H1 (cell line): ENCODE results near the gene KRT1. TPM values are rescaled to one million over a fixed set of nuclear protein-coding genes. Genes with fewer than 3 reads are reported as not detected.

Experiments used
- CTCF ChIA-PET: fragments of 300-600 bp; sonication (Branson Sonifier 250); formaldehyde crosslinking; loops from one replicate; lab custom pipeline; 2021; ENCODE audit not compliant: partially characterized antibody; lab: Charles Lee
- POLR2A ChIA-PET: fragments of 300-600 bp; sonication (Branson Sonifier 250); formaldehyde crosslinking; loops from one replicate; lab custom pipeline; 2021; ENCODE audit warnings: inconsistent platforms; ENCODE audit not compliant: partially characterized antibody; lab: Charles Lee
- DNase-seq, 2 experiments: peaks; one replicate each; pipeline versions ENCODE4 v3.0.0 to v3.0.0-alpha.2; 2010 to 2022; ENCODE audit warnings: low spot score in 2 of 2, low read depth in 1 of 2, mixed read lengths in 1 of 2
- FAIRE-seq: peaks from 2 replicates; lab custom pipeline; 2011; peaks lifted over from hg19 to GRCh38; lab: Jason Lieb, UNC
- H2AFZ ChIP-seq: 2 replicates; pipeline ENCODE4 v1.8.1; 2012; ENCODE audit warnings: low read length, inconsistent platforms
- H2AK5ac ChIP-seq: 2 replicates; pipeline ENCODE4 v1.6.1; 2013; ENCODE audit warnings: low read depth, low read length
- H2BK120ac ChIP-seq: replicated peaks from 2 replicates; pipeline ENCODE3; 2013; ENCODE audit warnings: low read depth, low read length, inconsistent platforms
- H2BK12ac ChIP-seq: 2 replicates; pipeline ENCODE4 v1.6.1; 2013; ENCODE audit warnings: low read depth, low read length
- H2BK15ac ChIP-seq: 2 replicates; pipeline ENCODE4 v1.6.1; 2013; ENCODE audit warnings: low read length
- H2BK20ac ChIP-seq: 2 replicates; pipeline ENCODE4 v1.6.1; 2013; ENCODE audit warnings: low read length
- H2BK5ac ChIP-seq: 2 replicates; pipeline ENCODE4 v1.6.1; 2013; ENCODE audit warnings: low read depth, low read length
- H3K14ac ChIP-seq: 2 replicates; pipeline ENCODE4 v1.6.1; 2013; ENCODE audit warnings: inconsistent platforms; ENCODE audit not compliant: insufficient read length
- H3K18ac ChIP-seq: 2 replicates; pipeline ENCODE4 v1.6.1; 2013; ENCODE audit warnings: low read length; ENCODE audit errors: extremely low read depth
- H3K23ac ChIP-seq: 2 replicates; pipeline ENCODE4 v1.6.1; 2013; ENCODE audit warnings: inconsistent platforms; ENCODE audit not compliant: insufficient read length
- H3K23me2 ChIP-seq: 2 replicates; pipeline ENCODE4 v1.6.1; 2013; ENCODE audit warnings: low read depth, low read length
- H3K27ac ChIP-seq: 2 replicates; pipeline ENCODE4 v1.6.1; 2011; ENCODE audit warnings: low read depth, low read length, inconsistent platforms
- H3K27me3 ChIP-seq, 4 experiments: replicated peaks in 1 of 4; 1 replicate in 1 of 4; 2 replicates in 3 of 4; pipeline versions ENCODE4 v1.6.1 to v1.8.1; 2011 to 2013; ENCODE audit warnings: low read length in 3 of 4, mild to moderate bottlenecking in 3 of 4, inconsistent platforms in 2 of 4, mixed read lengths in 2 of 4, moderate library complexity in 1 of 4; ENCODE audit not compliant: control insufficient read depth in 3 of 4, insufficient read depth in 3 of 4; ENCODE audit errors: extremely low read depth in 1 of 4
- H3K36me3 ChIP-seq, 4 experiments: 2 replicates each; pipeline versions ENCODE4 v1.6.1 to v1.8.1; 2011 to 2013; ENCODE audit warnings: mild to moderate bottlenecking in 4 of 4, low read length in 3 of 4, moderate library complexity in 2 of 4, control low read depth in 1 of 4, inconsistent platforms in 1 of 4; ENCODE audit not compliant: insufficient read depth in 4 of 4, control insufficient read depth in 2 of 4
- H3K4ac ChIP-seq: replicated peaks from 2 replicates; pipeline ENCODE3; 2013; ENCODE audit warnings: low read length, low read depth, mixed read lengths, inconsistent platforms; ENCODE audit not compliant: insufficient read length
- H3K4me1 ChIP-seq, 4 experiments: replicated peaks in 1 of 4; 1 replicate in 1 of 4; 2 replicates in 3 of 4; pipeline versions ENCODE4 v1.6.1 to v1.8.1; 2011 to 2013; ENCODE audit warnings: low read length in 3 of 4, inconsistent platforms in 2 of 4, mixed read lengths in 1 of 4; ENCODE audit not compliant: insufficient read depth in 4 of 4, control insufficient read depth in 3 of 4
- H3K4me2 ChIP-seq, 2 experiments: 2 replicates each; pipeline versions ENCODE4 v1.6.1 to v1.8.1; 2011 to 2013; ENCODE audit warnings: low read depth in 2 of 2, low read length in 2 of 2, control low read depth in 1 of 2, inconsistent platforms in 1 of 2, mild to moderate bottlenecking in 1 of 2; ENCODE audit not compliant: insufficient read depth in 1 of 2
- H3K4me3 ChIP-seq, 4 experiments: fragments of 200-600, 300-600 bp in 1 of 4; sonication (generic), shearing (Covaris generic), sonication (Bioruptor Twin) in 1 of 4; 2 replicates each; pipeline versions ENCODE4 v1.5.1 to v1.8.1; 2011 to 2016; ENCODE audit warnings: low read length in 4 of 4, low read depth in 3 of 4, control low read depth in 2 of 4, inconsistent platforms in 2 of 4, mild to moderate bottlenecking in 2 of 4, mixed read lengths in 1 of 4, moderate library complexity in 1 of 4; ENCODE audit not compliant: insufficient read depth in 2 of 4; ENCODE audit errors: extremely low read depth in 1 of 4
- H3K56ac ChIP-seq: replicated peaks from 2 replicates; pipeline ENCODE3; 2013; ENCODE audit warnings: low read depth, mild to moderate bottlenecking, mixed read lengths, low read length, inconsistent platforms; ENCODE audit not compliant: insufficient read length
- H3K79me1 ChIP-seq: 2 replicates; pipeline ENCODE4 v1.6.1; 2013; ENCODE audit warnings: low read depth, low read length, control low read depth
- H3K79me2 ChIP-seq, 2 experiments: 2 replicates each; pipeline versions ENCODE4 v1.6.1 to v1.8.1; 2012 to 2013; ENCODE audit warnings: low read length in 2 of 2, mild to moderate bottlenecking in 2 of 2, inconsistent platforms in 1 of 2; ENCODE audit not compliant: insufficient read depth in 2 of 2, control insufficient read depth in 1 of 2
- H3K9ac ChIP-seq, 4 experiments: replicated peaks in 1 of 4; 1 replicate in 1 of 4; 2 replicates in 3 of 4; pipeline versions ENCODE4 v1.6.1 to v1.8.1; 2011 to 2013; ENCODE audit warnings: low read depth in 3 of 4, low read length in 3 of 4, control low read depth in 2 of 4, mild to moderate bottlenecking in 2 of 4, moderate library complexity in 2 of 4, inconsistent platforms in 1 of 4; ENCODE audit errors: extremely low read depth in 1 of 4
- H3K9me3 ChIP-seq, 2 experiments: 2 replicates each; pipeline versions ENCODE4 v1.6.1 to v1.8.1; 2012 to 2013; ENCODE audit warnings: mild to moderate bottlenecking in 2 of 2, moderate library complexity in 2 of 2, control low read depth in 1 of 2, inconsistent platforms in 1 of 2, low read depth in 1 of 2, low read length in 1 of 2, mixed read lengths in 1 of 2; ENCODE audit not compliant: insufficient read depth in 2 of 2
- H4K20me1 ChIP-seq, 2 experiments: replicated peaks in 1 of 2; 2 replicates each; pipeline versions ENCODE3 to v1.8.1; 2011 to 2013; ENCODE audit warnings: inconsistent platforms in 2 of 2, low read length in 2 of 2, mild to moderate bottlenecking in 1 of 2; ENCODE audit not compliant: insufficient read depth in 2 of 2, control insufficient read depth in 1 of 2
- H4K5ac ChIP-seq: 2 replicates; pipeline ENCODE4 v1.6.1; 2013; ENCODE audit warnings: low read length, low read depth, mixed read lengths, inconsistent platforms; ENCODE audit not compliant: insufficient read length
- H4K8ac ChIP-seq: 2 replicates; pipeline ENCODE4 v1.8.0; 2013; ENCODE audit warnings: mild to moderate bottlenecking, moderate library complexity, low read length, inconsistent platforms; ENCODE audit not compliant: insufficient read depth; ENCODE audit errors: extremely low read depth
- H4K91ac ChIP-seq: replicated peaks from 2 replicates; pipeline ENCODE3; 2013; ENCODE audit warnings: low read length, mixed read lengths, inconsistent platforms; ENCODE audit not compliant: insufficient read length
- ASH2L ChIP-seq: fragments of 200-600, 300-600 bp; sonication (generic); IDR thresholded peaks from one replicate; pipeline ENCODE4 v1.7.1; 2017; ENCODE audit warnings: low read length
- SIN3A ChIP-seq, 2 experiments: IDR thresholded peaks in 1 of 2; conservative IDR thresholded peaks in 1 of 2; 2 replicates each; pipeline ENCODE4 v1.6.1; 2011 to 2012; ENCODE audit warnings: low read length in 2 of 2, improper control_type of control experiment in 1 of 2, low read depth in 1 of 2, mild to moderate bottlenecking in 1 of 2
- WGBS, 2 experiments: shearing (Covaris generic) in 1 of 2; methylation state at CpG; one replicate each; pipeline versions ENCODE4 v1.1.6 to v1.1.7; 2013 to 2015; ENCODE audit warnings: low lambda C conversion rate in 2 of 2, mixed read lengths in 2 of 2, inconsistent platforms in 1 of 2, low coverage in 1 of 2, missing lambda C conversion rate in 1 of 2; ENCODE audit not compliant: insufficient replicate concordance in 2 of 2, insufficient coverage in 1 of 2, insufficient read length in 1 of 2; ENCODE audit errors: extremely low coverage in 1 of 2, missing lambda C conversion rate in 1 of 2; 5-methylcytosine and 5-hydroxymethylcytosine counted together
- polyA plus RNA-seq, 7 experiments: library from polyadenylated mRNA; depleted of rRNA in 3 of 7; stranded (reverse) in 5 of 7; unstranded in 2 of 7; fragments of >200 nt in 5 of 7; fragments of 200-250 nt in 2 of 7; gene quantifications; 1 replicate in 5 of 7; 2 replicates in 1 of 7; 4 replicates in 1 of 7; pipeline versions ENCODE4 v1.2.1 to v1.2.3, GENCODE V29; 2011 to 2013; ENCODE audit warnings: missing spikeins in 2 of 7, mixed read lengths in 2 of 7
- total RNA-seq: library from RNA; stranded (reverse); fragmentation: NEBNext Ultra II Directional; extraction: Animal tissue kit (Norgen Biotek cat#: 25700); gene quantifications from 2 replicates; pipeline ENCODE4 v1.2.1, GENCODE V29; 2021

KRT1 gene
- total and polyA plus RNA-seq, 2 of the 8 experiments (the other 6 are each of a cell fraction or from before 2014, with no cell fraction given) = not detected

- DNase-seq (no peak), FAIRE-seq (no peak)
- Histone ChIP-seq H3K36me3 (no peaks in the 10 kb centered on the region), H2BK20ac (no peak overlapping the region), H3K14ac (no peak overlapping the region), H4K20me1 (no peaks in the 10 kb centered on the region), H4K91ac (no peak overlapping the region), H3K18ac (no peak overlapping the region), H3K23ac (no peak overlapping the region), H3K9ac (no peak overlapping the region), H3K79me2 (no peaks in the 10 kb centered on the region), H4K5ac (no peak overlapping the region), H4K8ac (no peak overlapping the region), H2AK5ac (no peak overlapping the region), H2BK120ac (no peak overlapping the region), H3K4me3 (no peak overlapping the region), H3K4me1 (no peaks in the 10 kb centered on the region), H3K27me3 (peaks cover 0 to 3% (median 1%) of the 10 kb centered on the region in 4 experiments; a peak in 4 of 7 replicates), H3K27ac (no peak overlapping the region), H3K56ac (no peak overlapping the region), H2AFZ (no peak overlapping the region), H2BK5ac (no peak overlapping the region), H3K9me3 (no peaks in the 10 kb centered on the region), H3K79me1 (no peaks in the 10 kb centered on the region), H2BK15ac (no peak overlapping the region), H3K4ac (no peak overlapping the region), H3K23me2 (no peaks in the 10 kb centered on the region), H3K4me2 (no peak overlapping the region), H2BK12ac (no peak overlapping the region)
- 83% methylated on average over 4 of the region's 4 CpGs; no CpG with 5 or more reads in 1 of the 2 experiments for WGBS, 2 experiments
- ChIA-PET POLR2A (interaction anchor here (0.6 kb wide), 1 partner anchor 13 kb away, joined by 3 read pairs; no protein-coding TSS in a partner anchor), CTCF (interaction anchor here (0.7 to 3.4 kb wide), 12 partner anchors 10 to 312 kb away, joined by 3 to 23 read pairs (median 4); no protein-coding TSS in a partner anchor)
- TF ChIP-seq ASH2L = no peak
- TF ChIP-seq SIN3A (conservative IDR thresholded peaks at IDR 0.05 in 1 of 2, IDR thresholded peaks at IDR 0.05 in 1 of 2; ENCODE audit: low read depth in 1 of 2, low read length in 2 of 2) = peak; percentile 64 to 72; a peak in 1 of 4 replicates
Observed at GRCh38 chr12:52708010-52708409, 27.8 kb upstream of the KRT1 start.
